CD8-positive, alpha-beta memory T cell (primary cell): ENCODE measurements around the gene PLEKHM3. TPM values are rescaled to one million over a fixed set of nuclear protein-coding genes. Genes with fewer than 3 reads are reported as not detected.
A peak's percentile ranks its signal among the peaks of the same experiment; 100 is the strongest.
"Not testable (repeated sequence)": the region's sequence is repeated elsewhere in the genome, so short reads cannot be mapped to it uniquely, and the experiment has no call there.

Experiments used
- CTCF ChIA-PET: fragments of 350-600 bp; sonication (Branson Sonifier 250); formaldehyde crosslinking; loops from one replicate; lab custom pipeline; 2021; ENCODE audit warnings: antibody characterized with exemption; lab: Charles Lee
- POLR2A ChIA-PET: fragments of 350-600 bp; sonication (Branson Sonifier 250); formaldehyde crosslinking; loops from one replicate; lab custom pipeline; 2021; ENCODE audit warnings: antibody characterized with exemption; lab: Charles Lee
- DNase-seq, 5 donors: peaks; one replicate each; pipeline versions ENCODE4 v3.0.0 to v3.0.0-alpha.2; 2020 to 2022; ENCODE audit warnings: mixed read lengths in 1 of 5
- H3K27ac ChIP-seq: one replicate; pipeline ENCODE4 v1.7.0; 2013; ENCODE audit warnings: low read depth, mild to moderate bottlenecking, low read length, moderate library complexity
- H3K27me3 ChIP-seq: 2 replicates; pipeline ENCODE4 v1.7.0; 2013; ENCODE audit warnings: low read length, mild to moderate bottlenecking; ENCODE audit not compliant: insufficient read depth, poor library complexity, severe bottlenecking
- H3K36me3 ChIP-seq: 2 replicates; pipeline ENCODE4 v1.7.0; 2013; ENCODE audit warnings: mild to moderate bottlenecking, low read length, moderate library complexity; ENCODE audit not compliant: insufficient read depth
- H3K4me1 ChIP-seq: 2 replicates; pipeline ENCODE4 v1.7.0; 2013; ENCODE audit warnings: mild to moderate bottlenecking, low read length, moderate library complexity; ENCODE audit not compliant: insufficient read depth
- H3K4me3 ChIP-seq: 2 replicates; pipeline ENCODE4 v1.7.0; 2013; ENCODE audit warnings: mild to moderate bottlenecking, low read length
- H3K9me3 ChIP-seq: 2 replicates; pipeline ENCODE4 v1.7.0; 2013; ENCODE audit warnings: mild to moderate bottlenecking, low read length
- H3K27ac Mint-ChIP-seq, 8 donors: one replicate each; pipeline ENCODE4 v1.8.0; 2020 to 2021; ENCODE audit warnings: mixed read lengths in 8 of 8, mild to moderate bottlenecking in 6 of 8, inconsistent platforms in 3 of 8, moderate library complexity in 3 of 8
- H3K27me3 Mint-ChIP-seq, 2 donors: one replicate each; pipeline ENCODE4 v1.8.0; 2020 to 2021; ENCODE audit warnings: mixed read lengths in 2 of 2, mild to moderate bottlenecking in 1 of 2, moderate library complexity in 1 of 2
- H3K36me3 Mint-ChIP-seq, 3 donors: one replicate each; pipeline ENCODE4 v1.8.0; 2020 to 2021; ENCODE audit warnings: mixed read lengths in 3 of 3, inconsistent platforms in 1 of 3, mild to moderate bottlenecking in 1 of 3
- H3K4me1 Mint-ChIP-seq, 3 donors: one replicate each; pipeline ENCODE4 v1.8.0; 2020 to 2021; ENCODE audit warnings: mixed read lengths in 3 of 3, inconsistent platforms in 1 of 3, mild to moderate bottlenecking in 1 of 3
- H3K4me3 Mint-ChIP-seq, 7 donors: one replicate each; pipeline ENCODE4 v1.8.0; 2020 to 2021; ENCODE audit warnings: mixed read lengths in 7 of 7, mild to moderate bottlenecking in 6 of 7, moderate library complexity in 4 of 7, inconsistent platforms in 2 of 7
- H3K9me3 Mint-ChIP-seq, 5 donors: one replicate each; pipeline ENCODE4 v1.8.0; 2020 to 2022; ENCODE audit warnings: mixed read lengths in 5 of 5, mild to moderate bottlenecking in 3 of 5, moderate library complexity in 2 of 5, inconsistent platforms in 1 of 5
- polyA plus RNA-seq: library from polyadenylated mRNA; unstranded; fragments of 300-500 nt; fragmentation: Illumina TruSeq; gene quantifications from one replicate; pipeline ENCODE4 v1.2.3, GENCODE V29; 2021
- total RNA-seq, 2 experiments: library from RNA; stranded (reverse); gene quantifications; one replicate each; pipeline ENCODE4 v1.2.3, GENCODE V29; 2021

Gene PLEKHM3
- total and polyA plus RNA-seq, 3 experiments from 2014 or later = 4.4 to 7.2 (median 6.9) TPM

- H3K36me3 Mint-ChIP-seq = peaks cover 0 to 29% (median 20%) of the 10 kb centered on the region in 3 donors
- H3K27ac Mint-ChIP-seq = peak overlapping the region in 4 of 8 donors; percentile 6 to 56 (median 30)
- POLR2A ChIA-PET = no interaction called here
- Histone ChIP-seq H3K36me3 (no peaks in the 10 kb centered on the region), H3K27me3 (no peaks in the 10 kb centered on the region), H3K4me3 (no peak overlapping the region), H3K9me3 (no peaks in the 10 kb centered on the region), H3K27ac (no peak overlapping the region), H3K4me1 (no peaks in the 10 kb centered on the region)
- H3K4me3 Mint-ChIP-seq = no peak overlapping the region
- DNase-seq = no peak
- CTCF ChIA-PET = no interaction called here
- peaks cover 0 to 8% (median 2%) of the 10 kb centered on the region in 3 donors for H3K4me1 Mint-ChIP-seq
- H3K27me3 Mint-ChIP-seq = no peaks in the 10 kb centered on the region
- H3K9me3 Mint-ChIP-seq = no peaks in the 10 kb centered on the region
These were observed 106.0 kb downstream of the PLEKHM3 start for GRCh38 chr2:207919164-207919919.

- Histone ChIP-seq H3K4me1 (no peaks in the 10 kb centered on the region), H3K4me3 (no peak overlapping the region), H3K36me3 (no peaks in the 10 kb centered on the region), H3K27me3 (no peaks in the 10 kb centered on the region), H3K27ac (no peak overlapping the region), H3K9me3 (no peaks in the 10 kb centered on the region)
- Mint-ChIP-seq H3K27ac (no peak overlapping the region), H3K27me3 (no peaks in the 10 kb centered on the region), H3K36me3 (peaks cover 10 to 44% (median 34%) of the 10 kb centered on the region in 3 donors), H3K9me3 (no peaks in the 10 kb centered on the region), H3K4me1 (peaks cover 0 to 4% (median 0%) of the 10 kb centered on the region in 3 donors), H3K4me3 (no peak overlapping the region)
- ChIA-PET CTCF (no interaction called here), POLR2A (no interaction called here)
- DNase-seq = no peak
These were observed 110.6 kb downstream of the PLEKHM3 start for GRCh38 chr2:207914716-207915115.

DNA sequence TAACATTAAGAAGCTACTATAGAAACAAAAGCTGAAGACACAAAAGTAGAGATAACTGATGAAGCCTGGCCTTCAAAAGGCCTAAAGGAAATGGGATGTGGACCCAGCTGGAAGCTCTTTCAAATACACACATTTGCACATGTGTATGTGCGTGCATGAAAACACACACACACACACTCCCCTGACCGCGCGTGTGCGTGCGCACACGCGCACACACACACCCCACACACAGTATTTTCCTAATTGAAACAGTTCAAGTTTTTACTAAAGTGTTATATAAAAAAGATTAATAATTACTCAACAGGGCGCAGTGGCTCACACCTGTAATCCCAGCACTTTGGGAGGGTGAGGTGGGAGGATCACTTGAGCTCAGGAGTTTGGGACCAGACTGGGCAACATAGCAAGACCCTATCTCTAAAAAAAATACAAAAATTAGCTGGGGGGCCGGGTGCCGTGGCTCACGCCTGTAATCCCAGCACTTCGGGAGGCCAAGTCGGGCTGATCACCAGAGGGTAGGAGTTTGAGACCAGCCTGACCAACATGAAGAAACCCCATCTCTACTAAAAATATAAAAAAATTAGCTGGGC is 111.5 kb downstream of the PLEKHM3 start:
- H3K9me3 Mint-ChIP-seq = no peaks in the 10 kb centered on the region
- Histone ChIP-seq H3K4me1 (no peaks in the 10 kb centered on the region), H3K9me3 (no peaks in the 10 kb centered on the region), H3K27me3 (no peaks in the 10 kb centered on the region), H3K36me3 (no peaks in the 10 kb centered on the region), H3K27ac (no peak overlapping the region), H3K4me3 (no peak overlapping the region)
- no peak overlapping the region for H3K4me3 Mint-ChIP-seq
- peak overlapping the region in 1 of 8 donors; percentile 17 for H3K27ac Mint-ChIP-seq
- no peak for DNase-seq
- H3K27me3 Mint-ChIP-seq = no peaks in the 10 kb centered on the region
- POLR2A ChIA-PET = no interaction called here
- CTCF ChIA-PET = no interaction called here
- H3K4me1 Mint-ChIP-seq = peaks cover 0 to 4% (median 0%) of the 10 kb centered on the region in 3 donors
- peaks cover 10 to 43% (median 33%) of the 10 kb centered on the region in 3 donors for H3K36me3 Mint-ChIP-seq

GRCh38 chr2:207911856-207912255 is 113.5 kb downstream of the PLEKHM3 start:
- H3K27me3 Mint-ChIP-seq = no peaks in the 10 kb centered on the region
- peaks cover 0 to 2% (median 0%) of the 10 kb centered on the region in 3 donors for H3K4me1 Mint-ChIP-seq
- H3K27ac Mint-ChIP-seq = no peak overlapping the region
- ChIA-PET CTCF (no interaction called here), POLR2A (no interaction called here)
- Histone ChIP-seq H3K9me3 (no peaks in the 10 kb centered on the region), H3K4me3 (no peak overlapping the region), H3K4me1 (no peaks in the 10 kb centered on the region), H3K36me3 (no peaks in the 10 kb centered on the region), H3K27ac (no peak overlapping the region), H3K27me3 (no peaks in the 10 kb centered on the region)
- no peak for DNase-seq
- H3K4me3 Mint-ChIP-seq = no peak overlapping the region
- peaks cover 10 to 50% (median 34%) of the 10 kb centered on the region in 3 donors for H3K36me3 Mint-ChIP-seq
- H3K9me3 Mint-ChIP-seq = no peaks in the 10 kb centered on the region

DNA sequence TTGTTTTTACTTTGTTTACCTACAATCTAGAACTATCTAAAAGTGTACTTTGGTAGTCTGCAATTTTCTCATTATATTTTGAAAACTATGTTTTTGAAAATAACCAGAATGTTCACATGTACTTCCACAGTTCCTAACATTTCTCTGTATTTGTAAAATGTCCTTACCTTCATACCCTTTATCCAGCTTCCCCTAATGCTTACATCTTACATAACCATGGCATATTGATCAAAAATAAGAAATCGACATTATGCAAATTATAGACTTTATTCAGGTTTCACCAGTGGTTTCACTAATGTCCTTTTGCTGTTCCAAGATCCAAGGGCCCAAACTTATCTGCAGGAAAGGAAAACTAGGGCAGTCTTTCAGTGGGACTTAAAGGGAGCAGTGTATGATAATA is 114.1 kb downstream of the PLEKHM3 start:
- Mint-ChIP-seq H3K4me1 (no peaks in the 10 kb centered on the region), H3K4me3 (no peak overlapping the region)
- POLR2A ChIA-PET = no interaction called here

GRCh38 chr2:207906495-207906894 is 118.8 kb downstream of the PLEKHM3 start:
- H3K4me1 Mint-ChIP-seq, H3K4me1 ChIP-seq, H3K9me3 ChIP-seq, H3K36me3 ChIP-seq, CTCF ChIA-PET, H3K4me3 ChIP-seq, H3K27me3 Mint-ChIP-seq, H3K27ac Mint-ChIP-seq, POLR2A ChIA-PET, H3K9me3 Mint-ChIP-seq, H3K4me3 Mint-ChIP-seq, DNase-seq, H3K27ac ChIP-seq, H3K27me3 ChIP-seq: not testable (repeated sequence)
- H3K36me3 Mint-ChIP-seq = peaks cover under 1 to 53% (median 23%) of the 10 kb centered on the region in 3 donors

More for the DNA sequence above, 114.1 kb downstream of the PLEKHM3 start:
- Mint-ChIP-seq H3K36me3 (peaks cover 10 to 50% (median 35%) of the 10 kb centered on the region in 3 donors), H3K9me3 (no peaks in the 10 kb centered on the region), H3K27me3 (no peaks in the 10 kb centered on the region), H3K27ac (no peak overlapping the region)
- Histone ChIP-seq H3K36me3 (no peaks in the 10 kb centered on the region), H3K9me3 (no peaks in the 10 kb centered on the region), H3K27ac (no peak overlapping the region), H3K27me3 (no peaks in the 10 kb centered on the region), H3K4me1 (no peaks in the 10 kb centered on the region), H3K4me3 (no peak overlapping the region)
- CTCF ChIA-PET = interaction anchor here (1.1 kb wide), 1 partner anchor 14 kb away, joined by 3 read pairs; no protein-coding TSS in a partner anchor
- no peak for DNase-seq

- no peak overlapping the region for H3K4me3 Mint-ChIP-seq
These were observed 119.8 kb downstream of the PLEKHM3 start for GRCh38 chr2:207905546-207905945.

DNA sequence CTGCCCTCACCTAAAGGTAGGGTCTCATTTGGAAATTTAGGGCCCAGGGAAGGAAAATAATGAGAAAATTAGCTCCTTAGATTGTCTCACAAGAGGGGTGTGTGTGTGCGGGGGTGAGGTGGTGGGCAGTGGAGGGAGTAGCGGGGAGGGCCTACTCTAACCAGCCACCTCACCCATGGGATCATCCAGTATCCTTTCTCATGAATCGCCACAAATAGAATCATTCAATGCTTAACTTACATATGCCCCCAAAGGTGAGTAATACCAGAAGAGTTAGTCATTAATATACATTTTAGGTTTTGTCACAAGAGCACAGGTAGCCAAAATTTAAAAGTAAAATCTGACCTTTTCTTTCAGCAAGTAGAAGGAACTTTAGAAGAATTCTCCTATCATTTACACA is 122.1 kb downstream of the PLEKHM3 start:
- no peaks in the 10 kb centered on the region for H3K9me3 Mint-ChIP-seq
- Histone ChIP-seq H3K4me3 (no peak overlapping the region), H3K4me1 (no peaks in the 10 kb centered on the region), H3K27ac (no peak overlapping the region), H3K9me3 (no peaks in the 10 kb centered on the region), H3K36me3 (no peaks in the 10 kb centered on the region), H3K27me3 (no peaks in the 10 kb centered on the region)
- H3K27ac Mint-ChIP-seq = no peak overlapping the region
- no peaks in the 10 kb centered on the region for H3K27me3 Mint-ChIP-seq
- no peaks in the 10 kb centered on the region for H3K4me1 Mint-ChIP-seq
- ChIA-PET POLR2A (no interaction called here), CTCF (no interaction called here)
- peaks cover 9 to 56% (median 15%) of the 10 kb centered on the region in 3 donors for H3K36me3 Mint-ChIP-seq
- DNase-seq = no peak
- no peak overlapping the region for H3K4me3 Mint-ChIP-seq

More at GRCh38 chr2:207905546-207905945, 119.8 kb downstream of the PLEKHM3 start:
- H3K27me3 Mint-ChIP-seq = no peaks in the 10 kb centered on the region
- Histone ChIP-seq H3K36me3 (no peaks in the 10 kb centered on the region), H3K27me3 (no peaks in the 10 kb centered on the region), H3K9me3 (no peaks in the 10 kb centered on the region), H3K4me1 (no peaks in the 10 kb centered on the region), H3K27ac (no peak overlapping the region), H3K4me3 (no peak overlapping the region)
- no peaks in the 10 kb centered on the region for H3K4me1 Mint-ChIP-seq
- CTCF ChIA-PET = no interaction called here
- H3K27ac Mint-ChIP-seq = no peak overlapping the region
- POLR2A ChIA-PET = no interaction called here
- H3K36me3 Mint-ChIP-seq = peaks cover 3 to 55% (median 19%) of the 10 kb centered on the region in 3 donors
- no peak for DNase-seq
- H3K9me3 Mint-ChIP-seq = no peaks in the 10 kb centered on the region
